ENCODE measurements around the gene HECW1.
A peak's percentile ranks its signal among the peaks of the same experiment; 100 is the strongest.

HECW1 gene

GRCh38 chr7:43137811-43138210 is 25.4 kb downstream of the HECW1 start:
- DNase-seq (ENCODE audit: low read depth, low spot score), result no peak

DNA sequence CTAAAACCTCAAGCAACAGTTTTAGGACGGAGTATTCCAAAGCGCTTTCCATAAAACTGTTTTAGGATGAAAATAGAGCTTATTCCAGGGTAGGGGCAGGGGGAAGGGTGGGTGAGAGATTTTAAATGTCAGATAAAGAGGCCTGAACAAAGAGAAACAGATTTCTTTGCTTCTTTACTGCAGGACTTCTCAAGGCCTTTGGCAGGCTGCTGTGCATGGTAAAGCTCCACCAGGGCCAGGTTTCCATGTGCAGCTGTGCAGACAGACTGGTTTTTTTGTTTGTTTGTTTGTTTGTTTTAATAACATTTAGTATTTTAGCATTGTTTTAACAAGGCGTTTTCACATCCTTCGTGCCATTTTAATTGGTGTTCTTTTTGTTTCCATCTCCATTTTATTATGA is 26.3 kb downstream of the HECW1 start:
- ChIA-PET CTCF (no interaction called here), POLR2A (interaction anchor here (1.1 to 1.3 kb wide), 2 partner anchors 23 to 26 kb away, joined by 3 read pairs; no protein-coding TSS in a partner anchor)
- TF ChIP-seq, protein P1, sequence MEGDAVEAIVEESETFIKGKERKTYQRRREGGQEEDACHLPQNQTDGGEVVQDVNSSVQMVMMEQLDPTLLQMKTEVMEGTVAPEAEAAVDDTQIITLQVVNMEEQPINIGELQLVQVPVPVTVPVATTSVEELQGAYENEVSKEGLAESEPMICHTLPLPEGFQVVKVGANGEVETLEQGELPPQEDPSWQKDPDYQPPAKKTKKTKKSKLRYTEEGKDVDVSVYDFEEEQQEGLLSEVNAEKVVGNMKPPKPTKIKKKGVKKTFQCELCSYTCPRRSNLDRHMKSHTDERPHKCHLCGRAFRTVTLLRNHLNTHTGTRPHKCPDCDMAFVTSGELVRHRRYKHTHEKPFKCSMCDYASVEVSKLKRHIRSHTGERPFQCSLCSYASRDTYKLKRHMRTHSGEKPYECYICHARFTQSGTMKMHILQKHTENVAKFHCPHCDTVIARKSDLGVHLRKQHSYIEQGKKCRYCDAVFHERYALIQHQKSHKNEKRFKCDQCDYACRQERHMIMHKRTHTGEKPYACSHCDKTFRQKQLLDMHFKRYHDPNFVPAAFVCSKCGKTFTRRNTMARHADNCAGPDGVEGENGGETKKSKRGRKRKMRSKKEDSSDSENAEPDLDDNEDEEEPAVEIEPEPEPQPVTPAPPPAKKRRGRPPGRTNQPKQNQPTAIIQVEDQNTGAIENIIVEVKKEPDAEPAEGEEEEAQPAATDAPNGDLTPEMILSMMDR (IDR thresholded peaks at IDR 0.05; ENCODE audit: insufficient read depth, low read length, missing control alignments), result no peak
- no peak overlapping the region for H3K4me3 ChIP-seq (ENCODE audit: low read depth, low read length)
- no peak for DNase-seq (ENCODE audit: low read depth, low spot score)

More at GRCh38 chr7:43137811-43138210, 25.4 kb downstream of the HECW1 start:
- CTCF ChIA-PET, result interaction anchor here (1.6 kb wide), 1 partner anchor 37 kb away, joined by 3 read pairs; no protein-coding TSS in a partner anchor
- no peak overlapping the region for H3K4me3 ChIP-seq (ENCODE audit: low read depth, low read length)
- TF ChIP-seq, protein P1 (IDR thresholded peaks at IDR 0.05; ENCODE audit: insufficient read depth, low read length, missing control alignments), result no peak
- POLR2A ChIA-PET, result interaction anchor here (1.5 kb wide), 1 partner anchor 165 kb away, joined by 3 read pairs; no protein-coding TSS in a partner anchor

- POLR2A ChIA-PET, result interaction anchor here (1.1 to 1.3 kb wide), 2 partner anchors 24 to 26 kb away, joined by 3 read pairs; no protein-coding TSS in a partner anchor
- TF ChIP-seq, protein P1 (IDR thresholded peaks at IDR 0.05; ENCODE audit: insufficient read depth, low read length, missing control alignments), result no peak
- no peak overlapping the region for H3K4me3 ChIP-seq (ENCODE audit: low read depth, low read length)
- DNase-seq (ENCODE audit: low read depth, low spot score), result peak; percentile 52
- CTCF ChIA-PET, result no interaction called here
Measured at GRCh38 chr7:43139137-43139536, 26.7 kb downstream of the HECW1 start.

DNA sequence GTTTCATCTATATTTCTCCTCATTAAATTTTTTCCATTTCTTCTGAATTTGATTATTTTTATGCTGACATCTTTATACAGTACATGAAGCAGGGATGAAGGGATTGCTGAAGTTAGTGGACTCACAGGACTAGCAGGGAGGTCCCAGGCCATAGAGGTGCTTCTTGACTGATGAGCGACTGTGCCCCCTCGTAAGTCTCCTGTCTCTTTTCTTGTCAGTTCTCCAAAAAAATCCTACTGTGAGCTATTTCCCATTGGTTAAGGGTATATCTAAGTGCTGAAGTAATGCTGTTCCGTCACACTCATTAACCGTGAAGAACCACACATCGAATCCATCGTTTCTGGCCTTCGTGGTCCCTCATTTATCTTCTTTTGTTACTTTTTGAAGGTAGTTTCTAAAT is 27.7 kb downstream of the HECW1 start:
- TF ChIP-seq, protein P1 (IDR thresholded peaks at IDR 0.05; ENCODE audit: insufficient read depth, low read length, missing control alignments), result no peak
- CTCF ChIA-PET, result interaction anchor here (1.0 kb wide), 1 partner anchor 32 kb away, joined by 3 read pairs; no protein-coding TSS in a partner anchor
- no peak for DNase-seq (ENCODE audit: low read depth, low spot score)
- POLR2A ChIA-PET, result no interaction called here
- H3K4me3 ChIP-seq (ENCODE audit: low read depth, low read length), result no peak overlapping the region

DNA sequence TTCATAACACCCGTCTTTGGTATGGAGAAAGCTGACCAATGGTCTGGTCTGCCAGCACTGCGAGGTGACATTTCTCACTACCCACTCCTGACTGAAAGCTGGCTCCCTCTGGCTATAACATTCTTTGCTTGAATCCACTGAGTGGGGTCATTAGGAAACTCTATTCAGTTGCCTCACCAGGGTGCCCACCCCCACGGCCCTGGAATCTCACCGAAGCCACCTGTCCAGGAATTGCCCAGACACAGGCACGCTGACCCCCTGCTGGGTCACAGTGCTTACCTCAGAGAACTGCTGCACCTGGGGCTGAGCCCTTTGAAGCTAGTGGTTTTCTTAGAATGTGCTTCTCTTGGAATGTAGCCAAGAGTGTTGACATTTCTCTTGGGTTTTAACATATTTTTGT is 28.6 kb downstream of the HECW1 start:
- CTCF ChIA-PET, result interaction anchor here (0.6 to 1.0 kb wide), 2 partner anchors 26 to 33 kb away, joined by 3 read pairs; no protein-coding TSS in a partner anchor
- TF ChIP-seq, protein P1 (IDR thresholded peaks at IDR 0.05; ENCODE audit: insufficient read depth, low read length, missing control alignments), result no peak
- DNase-seq (ENCODE audit: low read depth, low spot score), result no peak
- H3K4me3 ChIP-seq (ENCODE audit: low read depth, low read length), result no peak overlapping the region
- POLR2A ChIA-PET, result no interaction called here

GRCh38 chr7:43142703-43143102 is 30.3 kb downstream of the HECW1 start:
- H3K4me3 ChIP-seq (ENCODE audit: low read depth, low read length), result no peak overlapping the region
- TF ChIP-seq, protein P1 (IDR thresholded peaks at IDR 0.05; ENCODE audit: insufficient read depth, low read length, missing control alignments), result no peak
- ChIA-PET POLR2A (no interaction called here), CTCF (no interaction called here)
- DNase-seq (ENCODE audit: low read depth, low spot score), result no peak
